Stimulated activated CD4-positive, alpha-beta T cell treated with anti-CD3 and anti-CD28 coated beads, TNF-alpha, amount 100 ng/mL, for 4 hours (primary cell): ENCODE results near the gene MMP24.
A peak's percentile ranks its signal among the peaks of the same experiment; 100 is the strongest.
"Not testable (repeated sequence)": the region's sequence is repeated elsewhere in the genome, so short reads cannot be mapped to it uniquely, and the experiment has no call there.

Experiments
- DNase-seq, 3 experiments: peaks; one replicate each; pipeline ENCODE4 v3.0.0-alpha.2; 2020; ENCODE audit warnings: low read depth in 3 of 3

Gene MMP24

DNA sequence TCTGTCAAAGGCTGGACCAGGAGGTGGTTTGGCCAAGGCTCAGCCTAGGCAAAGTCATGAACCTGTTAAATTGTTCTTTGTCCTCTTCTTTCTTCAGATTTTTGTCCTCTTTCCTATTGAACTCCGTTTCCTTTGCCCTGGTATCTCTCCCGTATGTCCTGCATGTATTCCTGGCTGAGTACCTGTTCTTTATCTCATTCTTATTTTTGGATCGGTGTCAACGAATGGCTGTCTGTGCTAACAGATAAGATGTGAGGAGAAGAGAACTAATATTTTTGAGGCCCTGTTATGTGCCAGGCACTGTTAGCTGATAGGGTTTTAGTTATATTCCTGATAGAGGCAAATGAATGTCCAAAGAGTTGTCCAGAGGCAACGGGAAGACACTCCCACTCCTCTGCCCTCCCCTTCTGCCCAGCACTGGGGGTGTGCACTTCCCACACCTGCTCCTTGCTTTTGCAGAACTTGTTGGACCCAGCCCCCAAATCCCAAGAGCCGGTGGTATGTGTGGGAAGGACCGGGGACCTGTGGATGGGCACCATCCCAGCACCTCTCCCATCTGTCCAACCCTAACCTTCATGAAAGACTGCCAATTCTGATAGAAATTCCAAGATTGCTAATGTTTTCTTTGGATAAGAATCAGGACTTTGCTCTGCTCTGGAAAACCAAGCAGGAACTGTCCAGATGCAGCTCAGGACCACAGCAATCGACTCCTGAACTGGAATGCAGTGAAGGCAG lies 30.9 kb downstream of the MMP24 start:
- no peak for DNase-seq

DNA sequence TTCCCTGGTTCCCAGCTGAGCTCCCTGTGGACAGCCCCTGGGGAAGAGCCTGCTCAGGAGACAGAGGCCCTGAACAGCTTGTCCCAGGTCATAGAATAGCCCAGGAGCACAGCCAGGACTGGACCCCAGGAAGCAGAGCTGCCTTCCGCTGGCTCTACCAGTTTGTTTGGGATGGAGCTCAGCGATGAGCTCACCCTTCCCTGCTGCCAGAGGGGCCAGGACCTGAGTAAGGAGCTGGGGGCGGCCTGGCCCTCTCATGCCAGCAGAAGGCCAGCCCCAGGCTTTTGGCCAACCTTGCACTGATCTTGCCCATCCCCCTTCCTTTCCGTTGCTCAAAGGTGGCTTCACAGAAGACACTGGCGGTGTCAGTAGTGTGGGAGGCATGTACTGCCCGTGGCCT lies 33.9 kb downstream of the MMP24 start:
- DNase-seq, result no peak

DNA sequence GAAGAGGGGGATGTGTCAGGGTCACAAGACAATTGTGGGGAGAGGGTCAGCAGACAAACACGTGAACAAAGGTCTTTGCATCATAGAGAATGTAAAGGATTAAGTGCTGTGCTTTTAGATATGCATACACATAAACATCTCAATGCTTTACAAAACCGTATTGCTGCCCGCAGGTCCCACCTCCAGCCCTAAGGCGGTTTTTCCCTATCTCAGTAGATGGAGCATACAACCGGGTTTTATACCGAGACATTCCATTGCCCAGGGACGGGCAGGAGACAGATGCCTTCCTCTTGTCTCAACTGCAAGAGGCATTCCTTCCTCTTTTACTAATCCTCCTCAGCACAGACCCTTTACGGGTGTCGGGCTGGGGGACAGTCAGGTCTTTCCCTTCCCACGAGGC lies 35.8 kb downstream of the MMP24 start:
- not testable (repeated sequence) for DNase-seq

DNA sequence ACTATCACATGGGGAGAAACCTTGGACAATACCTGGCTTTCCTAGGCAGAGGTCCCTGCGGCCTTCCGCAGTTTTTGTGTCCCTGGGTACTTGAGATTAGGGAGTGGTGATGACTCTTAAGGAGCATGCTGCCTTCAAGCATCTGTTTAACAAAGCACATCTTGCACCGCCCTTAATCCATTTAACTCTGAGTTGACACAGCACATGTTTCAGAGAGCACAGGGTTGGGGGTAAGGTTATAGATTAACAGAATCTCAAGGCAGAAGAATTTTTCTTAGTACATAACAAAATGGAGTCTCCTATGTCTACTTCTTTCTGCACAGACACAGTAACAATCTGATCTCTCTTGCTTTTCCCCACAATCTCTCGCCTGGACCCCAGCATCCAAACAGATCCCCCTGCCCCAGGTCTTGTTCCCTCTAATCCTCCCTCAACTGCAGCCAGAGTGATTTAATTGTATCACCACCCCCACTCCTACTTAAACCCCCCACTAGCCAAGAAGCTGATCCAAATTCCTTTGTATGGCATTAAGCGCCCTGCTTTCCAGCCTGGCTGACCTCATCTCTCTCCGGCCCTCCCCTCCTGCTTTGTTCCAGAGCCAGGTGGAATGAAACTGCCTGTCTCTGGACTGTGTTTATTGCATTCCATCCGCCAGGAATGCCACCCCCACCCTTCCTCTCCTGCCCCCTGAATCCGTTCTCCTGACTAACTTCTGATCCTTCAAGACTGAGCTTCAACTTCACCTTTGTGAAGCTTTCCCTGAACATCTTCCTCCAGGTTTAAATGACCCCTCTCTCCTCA lies 36.4 kb downstream of the MMP24 start:
- not testable (repeated sequence) for DNase-seq

DNA sequence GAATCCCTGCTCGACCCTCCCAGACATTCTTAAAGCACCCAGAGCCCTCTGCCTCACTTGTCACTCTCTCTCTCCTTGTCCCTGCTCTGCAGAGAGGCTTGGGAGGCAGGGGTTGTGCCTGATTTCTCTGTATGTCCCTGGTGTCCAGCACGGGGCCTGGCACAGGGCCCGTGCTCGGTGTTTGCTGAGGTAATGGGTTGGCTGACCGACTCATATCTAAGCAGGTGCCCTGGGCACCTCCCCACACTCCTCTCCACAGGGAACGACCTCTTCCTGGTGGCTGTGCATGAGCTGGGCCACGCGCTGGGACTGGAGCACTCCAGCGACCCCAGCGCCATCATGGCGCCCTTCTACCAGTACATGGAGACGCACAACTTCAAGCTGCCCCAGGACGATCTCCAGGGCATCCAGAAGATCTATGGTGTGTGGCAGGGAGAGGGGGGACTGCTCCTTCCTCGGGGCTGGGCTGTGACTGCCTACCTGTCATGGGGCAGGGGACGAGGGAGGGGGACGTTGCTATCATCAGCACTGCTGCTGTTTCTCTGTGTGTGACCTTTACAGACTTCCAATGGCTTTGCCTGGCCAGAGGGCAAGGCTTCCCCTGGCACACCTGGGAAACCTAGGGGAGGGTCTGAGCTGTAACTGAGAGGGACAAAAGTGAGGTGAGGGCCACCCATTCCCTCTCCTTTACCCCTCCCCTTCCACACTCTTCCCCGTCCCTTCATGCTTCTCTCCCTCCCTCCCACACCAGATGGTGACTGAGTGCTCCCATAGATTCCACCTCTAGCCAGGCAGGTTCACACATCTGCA lies 37.2 kb downstream of the MMP24 start:
- no peak for DNase-seq

DNA sequence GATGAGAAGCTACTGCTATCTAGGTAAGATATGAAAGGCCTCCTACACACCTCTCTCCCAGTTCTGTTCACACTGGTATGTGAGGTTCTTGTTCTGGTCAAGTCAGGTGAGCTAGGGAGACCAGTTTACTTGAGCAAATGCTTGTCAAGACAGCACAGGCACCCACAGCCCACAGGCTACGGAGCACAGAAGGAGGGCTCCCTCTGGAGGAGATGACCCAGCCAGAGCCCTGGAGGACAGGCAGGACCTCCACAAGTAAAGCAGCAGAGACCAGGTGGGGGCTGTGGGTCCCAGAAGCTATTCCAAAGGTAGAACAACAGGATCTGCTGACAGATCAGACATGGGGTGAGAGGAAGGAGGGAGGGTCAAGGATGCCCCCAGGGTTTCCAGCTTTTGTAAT lies 38.3 kb downstream of the MMP24 start:
- DNase-seq, result no peak

DNA sequence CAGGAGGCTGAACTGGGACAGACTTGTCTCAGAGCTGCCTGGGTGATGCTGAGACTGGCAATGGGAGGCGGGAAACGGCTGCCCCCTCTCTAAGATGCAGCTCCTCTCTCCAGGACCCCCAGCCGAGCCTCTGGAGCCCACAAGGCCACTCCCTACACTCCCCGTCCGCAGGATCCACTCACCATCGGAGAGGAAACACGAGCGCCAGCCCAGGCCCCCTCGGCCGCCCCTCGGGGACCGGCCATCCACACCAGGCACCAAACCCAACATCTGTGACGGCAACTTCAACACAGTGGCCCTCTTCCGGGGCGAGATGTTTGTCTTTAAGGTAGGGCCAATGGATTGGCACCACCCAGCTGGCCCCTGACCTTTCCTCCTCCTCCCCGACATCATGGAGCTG lies 40.6 kb downstream of the MMP24 start:
- no peak for DNase-seq

DNA sequence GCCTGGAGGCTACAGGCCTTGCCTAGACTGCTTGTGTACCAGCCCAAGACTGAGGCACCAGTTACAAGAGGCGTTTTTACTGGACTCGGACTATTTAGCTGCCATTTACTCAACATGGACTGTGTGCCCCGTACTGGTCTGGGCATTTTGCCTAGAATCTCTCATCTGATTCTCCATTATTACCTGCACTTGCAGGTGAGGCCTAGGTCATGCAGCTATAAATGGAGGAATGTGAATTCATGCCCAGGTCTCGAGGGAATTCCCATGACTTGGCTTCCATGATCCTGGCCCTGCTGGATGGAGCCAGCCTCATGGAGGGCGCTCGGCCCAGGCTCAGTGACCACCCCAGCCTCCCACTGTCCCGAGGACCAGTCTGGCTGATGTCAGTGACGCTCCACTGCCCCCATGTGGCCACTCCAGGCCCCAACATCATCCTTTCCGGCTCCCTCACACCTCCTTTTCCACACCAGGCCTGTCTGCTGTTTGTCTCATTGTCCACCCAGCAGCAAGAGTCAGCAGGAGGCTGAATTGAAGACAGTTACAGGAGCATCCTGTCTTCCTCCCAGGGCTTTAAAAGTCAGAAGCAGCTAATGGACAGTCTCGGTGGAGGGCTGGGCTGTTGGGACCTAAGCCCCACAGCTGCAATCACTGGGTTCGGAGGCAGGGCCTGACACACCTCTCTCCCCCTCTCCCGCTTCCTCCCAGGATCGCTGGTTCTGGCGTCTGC lies 42.7 kb downstream of the MMP24 start:
- DNase-seq, result no peak

DNA sequence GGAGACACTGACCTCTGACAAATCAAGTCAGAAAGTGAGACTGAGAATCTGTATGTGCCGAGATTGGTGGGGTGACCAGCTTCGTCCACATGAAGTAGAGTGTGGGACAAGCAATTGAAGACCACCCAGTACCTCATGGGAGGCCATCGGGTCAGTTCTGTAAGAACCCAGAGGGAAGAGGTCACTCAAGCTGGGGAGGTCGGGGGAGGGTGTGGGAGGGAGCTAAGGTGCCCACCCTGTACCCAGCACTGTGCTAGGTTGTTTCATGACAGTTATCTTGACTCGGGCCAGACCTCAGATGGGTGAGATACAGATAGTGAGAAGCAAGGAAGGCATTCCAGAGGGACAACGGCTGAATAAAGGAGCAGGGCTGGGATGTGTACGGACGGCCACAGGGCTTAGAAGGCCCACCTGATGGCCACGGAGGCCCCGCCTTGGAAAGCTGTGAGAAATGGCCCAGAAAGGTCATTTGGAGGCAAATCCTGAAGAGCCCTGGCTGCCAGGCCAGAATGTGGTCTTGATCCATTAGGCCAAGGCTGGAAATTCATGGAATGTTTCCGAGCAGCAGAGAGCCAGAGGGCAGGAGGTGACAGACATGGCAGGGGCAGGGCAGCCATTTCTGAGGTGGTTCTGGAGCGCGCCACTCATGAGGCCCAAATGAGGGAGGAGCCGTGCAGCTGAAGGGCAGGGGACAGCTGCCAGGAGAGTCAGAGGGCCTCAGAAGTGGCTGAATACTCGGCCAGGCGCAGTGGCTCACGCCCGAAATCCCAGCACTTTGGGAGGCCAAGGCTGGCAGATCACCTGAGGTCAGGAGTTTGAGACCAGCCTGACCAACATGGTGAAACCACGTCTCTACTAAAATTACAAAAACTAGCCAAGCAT lies 43.8 kb downstream of the MMP24 start:
- no peak for DNase-seq

DNA sequence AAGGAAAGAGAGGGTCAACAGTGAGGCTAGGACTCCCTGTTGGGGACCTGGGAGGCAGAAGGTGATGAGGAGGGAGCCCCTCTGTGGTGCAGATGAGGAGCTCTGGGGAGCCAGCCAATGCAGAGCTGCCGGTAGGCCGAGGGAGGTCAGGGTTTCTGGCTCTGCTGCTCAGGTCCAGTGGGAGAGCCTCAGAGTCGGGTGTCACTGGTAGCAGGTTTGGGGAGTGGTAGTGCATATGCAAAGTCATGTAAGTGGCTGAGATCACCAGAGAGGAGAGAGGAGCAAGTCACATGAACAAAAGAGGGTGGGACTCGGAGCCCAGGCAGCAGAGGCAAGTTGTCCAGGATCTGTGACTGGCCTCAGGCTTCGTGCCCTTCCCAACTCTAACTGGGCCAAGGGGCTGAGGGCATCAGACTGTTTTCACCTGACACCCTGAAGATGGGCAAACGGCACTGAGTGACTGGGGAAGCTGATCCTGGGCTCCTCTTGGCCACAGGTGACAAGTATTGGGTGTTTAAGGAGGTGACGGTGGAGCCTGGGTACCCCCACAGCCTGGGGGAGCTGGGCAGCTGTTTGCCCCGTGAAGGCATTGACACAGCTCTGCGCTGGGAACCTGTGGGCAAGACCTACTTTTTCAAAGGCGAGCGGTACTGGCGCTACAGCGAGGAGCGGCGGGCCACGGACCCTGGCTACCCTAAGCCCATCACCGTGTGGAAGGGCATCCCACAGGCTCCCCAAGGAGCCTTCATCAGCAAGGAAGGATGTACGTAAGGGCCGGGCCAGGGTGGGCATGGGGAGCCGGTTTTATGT lies 44.8 kb downstream of the MMP24 start:
- no peak for DNase-seq

DNA sequence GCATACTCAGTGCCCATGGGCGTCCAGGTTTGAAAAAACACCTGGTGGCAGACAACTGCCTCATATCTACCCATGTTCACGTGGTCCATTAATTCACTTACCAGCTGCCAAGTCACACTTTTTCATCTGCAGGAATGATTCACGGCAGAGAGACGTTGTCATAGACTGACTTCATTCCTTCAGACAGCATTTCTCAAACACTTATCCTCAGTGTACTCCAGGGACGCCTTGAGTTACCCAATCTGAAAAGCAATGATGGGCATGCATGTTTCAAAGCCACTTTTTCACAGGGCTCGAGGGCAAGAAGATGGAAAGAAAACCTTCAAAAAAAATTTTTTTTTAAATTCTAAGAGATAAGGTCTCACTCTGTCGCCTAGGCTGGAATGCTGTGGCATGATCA lies 45.4 kb downstream of the MMP24 start:
- no peak for DNase-seq

DNA sequence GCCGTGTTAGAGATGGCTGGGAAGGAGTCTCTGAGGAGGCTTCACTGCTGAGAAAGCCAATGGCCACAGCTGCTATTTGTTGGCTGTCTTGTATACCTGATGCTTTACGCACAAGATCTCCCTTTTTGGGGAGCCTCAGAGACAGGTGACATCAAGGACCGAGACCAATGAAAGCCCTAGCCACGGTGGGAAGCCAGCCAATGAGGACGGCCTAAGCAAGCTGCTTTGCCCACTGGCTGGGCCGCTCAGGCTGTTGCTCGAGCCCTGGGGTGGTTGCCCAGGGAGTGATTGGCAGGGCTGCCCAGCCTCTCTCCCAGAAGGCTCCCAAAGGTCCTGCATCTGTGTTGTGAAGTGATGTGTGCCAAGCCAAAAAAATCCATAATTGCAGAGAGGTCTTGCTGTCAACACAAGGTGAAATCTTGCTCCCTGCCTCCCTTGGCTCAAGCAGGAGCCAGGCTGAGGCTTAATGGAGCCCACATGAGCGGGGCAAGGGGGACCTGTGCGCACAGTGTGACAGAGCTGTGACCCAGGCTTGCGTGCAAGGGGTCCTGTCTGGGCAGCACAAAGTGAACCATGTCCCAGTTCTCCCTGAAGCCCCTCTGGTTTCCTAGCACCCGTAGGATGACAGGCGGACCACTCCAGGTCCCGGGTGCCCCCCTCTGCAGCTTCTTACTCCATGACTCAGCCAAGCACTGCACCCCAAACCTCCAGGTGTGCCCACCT lies 47.1 kb downstream of the MMP24 start:
- no peak for DNase-seq

DNA sequence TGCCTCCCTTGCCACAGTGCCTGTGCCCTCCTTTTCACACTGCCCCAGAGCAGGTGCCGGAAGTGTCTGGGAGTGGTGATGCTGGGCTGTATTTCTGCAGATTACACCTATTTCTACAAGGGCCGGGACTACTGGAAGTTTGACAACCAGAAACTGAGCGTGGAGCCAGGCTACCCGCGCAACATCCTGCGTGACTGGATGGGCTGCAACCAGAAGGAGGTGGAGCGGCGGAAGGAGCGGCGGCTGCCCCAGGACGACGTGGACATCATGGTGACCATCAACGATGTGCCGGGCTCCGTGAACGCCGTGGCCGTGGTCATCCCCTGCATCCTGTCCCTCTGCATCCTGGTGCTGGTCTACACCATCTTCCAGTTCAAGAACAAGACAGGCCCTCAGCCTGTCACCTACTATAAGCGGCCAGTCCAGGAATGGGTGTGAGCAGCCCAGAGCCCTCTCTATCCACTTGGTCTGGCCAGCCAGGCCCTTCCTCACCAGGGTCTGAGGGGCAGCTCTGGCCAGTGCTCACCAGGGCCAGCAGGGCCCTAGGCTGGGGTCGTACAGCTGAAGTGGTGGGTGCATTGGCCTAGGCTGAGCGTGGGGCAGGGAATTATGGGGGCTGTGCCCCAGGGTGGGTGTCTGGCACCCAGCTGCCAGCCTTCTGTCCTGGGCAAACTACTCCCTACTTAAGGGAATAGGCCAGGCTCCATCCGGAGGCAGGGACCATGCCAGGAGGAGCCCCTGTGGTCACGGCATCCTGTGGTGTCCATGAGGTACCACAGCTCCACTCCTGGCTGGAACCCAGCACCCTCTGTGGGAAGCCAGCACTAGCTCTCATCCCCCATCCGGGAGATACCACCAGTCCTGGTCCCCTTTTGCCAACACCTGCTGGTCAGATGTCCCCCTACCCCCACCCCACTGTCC lies 47.9 kb downstream of the MMP24 start:
- no peak for DNase-seq

DNA sequence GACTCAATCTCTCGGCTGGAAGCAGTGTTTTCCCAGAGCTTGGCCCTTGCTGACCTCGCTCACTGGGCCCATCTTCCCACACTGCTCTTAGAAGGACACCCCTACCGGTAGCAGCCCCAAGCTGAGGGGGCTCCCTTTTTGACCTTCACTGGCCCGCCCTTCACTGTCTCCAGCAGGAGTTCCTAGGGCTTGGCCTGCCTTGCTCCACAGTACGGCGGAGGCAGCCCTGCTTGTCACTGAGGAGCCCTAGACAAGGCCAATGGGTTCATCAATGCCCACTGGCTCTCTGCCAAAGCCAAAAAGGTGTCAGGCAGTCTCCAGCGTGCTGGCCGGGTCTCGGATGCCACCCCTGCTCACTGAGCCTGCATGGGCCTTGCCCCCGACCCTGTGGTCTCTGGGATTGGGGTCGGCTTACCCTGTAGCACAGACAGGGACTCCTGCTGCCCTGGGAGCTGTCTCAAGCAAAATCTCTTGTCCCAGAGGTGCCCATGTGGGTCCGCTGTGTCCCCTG lies 49.3 kb downstream of the MMP24 start:
- DNase-seq, result no peak

DNA sequence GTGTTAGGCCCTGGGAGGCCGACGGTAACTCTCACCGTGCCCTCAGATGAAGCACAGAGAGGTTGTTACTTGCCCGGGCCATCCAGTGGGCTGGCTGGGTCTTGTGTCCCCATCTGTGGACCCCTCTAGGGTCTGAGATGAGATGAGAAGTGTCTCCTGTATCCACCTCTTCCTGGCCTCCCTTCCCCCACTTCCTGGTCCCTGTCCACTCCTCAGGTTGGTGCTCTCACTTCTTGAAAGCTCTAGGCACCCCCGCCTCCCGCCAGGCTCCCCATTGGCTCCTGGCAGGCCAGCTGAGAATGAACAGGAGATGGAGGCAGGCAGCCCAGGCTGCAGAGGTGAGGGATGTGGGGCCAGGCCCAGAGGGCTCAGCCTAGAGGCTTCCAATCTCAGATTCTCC lies 49.9 kb downstream of the MMP24 start:
- DNase-seq, result no peak

DNA sequence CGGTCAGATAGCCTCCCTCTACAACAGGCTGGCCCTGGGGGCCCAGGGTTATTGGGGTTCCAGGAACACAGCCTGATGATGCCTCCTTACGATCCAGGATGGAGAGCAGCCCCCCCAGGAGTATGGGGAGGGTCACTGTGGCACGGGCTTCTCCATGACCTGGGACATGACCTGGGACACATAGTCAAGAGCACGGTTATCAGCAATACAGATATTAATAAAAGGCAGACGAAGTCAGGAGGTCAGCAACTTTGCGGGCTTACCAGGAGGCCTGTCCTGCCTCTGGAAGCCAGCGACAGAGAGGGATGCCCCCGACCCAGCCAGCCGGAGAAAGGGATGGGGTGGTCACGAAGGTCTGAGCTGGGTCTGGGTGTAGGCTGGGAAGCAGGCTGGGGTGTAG lies 50.6 kb downstream of the MMP24 start:
- peak in 1 of 3 experiments; percentile 12 for DNase-seq

DNA sequence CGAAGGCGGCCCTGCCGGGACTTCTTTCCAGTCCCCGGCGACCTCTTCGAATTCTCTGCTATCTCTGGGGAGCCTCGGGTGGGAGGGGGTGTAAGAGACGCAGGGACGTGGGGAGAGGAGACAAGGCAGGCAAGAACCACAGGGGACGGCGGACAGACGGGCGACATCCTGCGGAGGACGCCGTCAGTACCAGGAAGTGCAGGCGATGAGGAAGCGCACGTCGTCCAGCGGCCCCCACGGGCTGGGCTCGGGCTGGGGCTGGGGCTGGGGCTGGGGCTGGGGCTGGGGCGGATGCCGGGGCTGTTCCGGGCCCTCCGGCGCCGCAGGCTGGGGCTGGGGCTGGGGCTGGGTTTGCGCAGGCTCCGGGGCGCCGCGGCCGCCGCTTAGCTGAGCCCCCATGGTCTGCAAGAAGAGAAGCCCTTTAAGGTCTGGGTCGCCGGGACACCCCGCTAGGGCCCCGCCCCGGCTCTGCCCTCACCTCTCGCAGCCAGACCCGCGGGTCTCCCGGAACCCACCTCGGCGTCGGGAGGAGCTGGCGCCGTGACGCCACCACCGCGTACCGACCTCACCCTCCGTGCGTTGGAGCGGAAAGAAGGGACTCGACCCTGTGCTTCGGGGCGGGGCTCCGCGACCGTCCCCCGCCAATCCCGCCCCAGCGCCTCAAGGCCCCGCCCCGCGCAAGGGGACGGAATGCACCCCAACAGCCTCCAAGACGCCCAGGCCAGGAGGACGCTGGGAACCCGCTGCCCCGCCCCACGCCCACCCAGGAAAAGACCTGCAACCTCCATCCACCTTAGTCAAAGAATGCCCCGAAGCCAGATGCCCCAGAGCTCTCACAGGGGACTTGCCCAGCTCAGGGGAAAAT lies 51.3 kb downstream of the MMP24 start, which contains the start of gene MMP24OS:
TSS of gene MMP24OS (minus strand) at position 592 of the 865 bp plus-strand sequence. CDS start at position 399, 193 bp downstream.
- DNase-seq, result peak; percentile 78 to 82 (median 79)
